Right lobe of liver (tissue), 6 donors: ENCODE data around the gene P2RY11. TPM values are rescaled to one million over a fixed set of nuclear protein-coding genes. Genes with fewer than 3 reads are reported as not detected.

Source experiments
- ATAC-seq, 4 donors: fragments of 200-7000 bp; cut with Tn5 transposase; one replicate each; pipeline ENCODE4 v1.9.1; 2020; ENCODE audit warnings: mild to moderate bottlenecking in 4 of 4, moderate library complexity in 4 of 4
- DNase-seq, 3 donors: peaks; one replicate each; pipeline ENCODE4 v3.0.0-alpha.2; 2020
- H3K27ac ChIP-seq, 3 donors: fragments of 200-600 bp; one replicate each; pipeline ENCODE4 v1.8.0; 2022
- H3K27me3 ChIP-seq, 2 donors: fragments of 200-600 bp; one replicate each; pipeline ENCODE4 v1.8.0; 2022
- H3K36me3 ChIP-seq, 4 donors: fragments of 200-600 bp; sonication (generic) in 1 of 4; one replicate each; pipeline versions ENCODE4 v1.5.1 to v1.8.0; 2017 to 2022; ENCODE audit warnings: control low read depth in 1 of 4
- H3K4me1 ChIP-seq, 4 donors: fragments of 200-600 bp; sonication (generic) in 1 of 4; one replicate each; pipeline versions ENCODE4 v1.5.1 to v1.8.0; 2017 to 2022; ENCODE audit warnings: control low read depth in 1 of 4
- H3K4me3 ChIP-seq, 3 donors: fragments of 200-600 bp; one replicate each; pipeline ENCODE4 v1.8.0; 2022
- H3K9me3 ChIP-seq, 4 donors: fragments of 200-600 bp; sonication (generic) in 1 of 4; one replicate each; pipeline versions ENCODE4 v1.5.1 to v1.8.0; 2017 to 2022; ENCODE audit warnings: control low read depth in 1 of 4
- POLR2A ChIP-seq: fragments of 450-650 bp; IDR thresholded peaks from one replicate; pipeline ENCODE4 v1.6.1; 2017; ENCODE audit warnings: antibody characterized with exemption, mild to moderate bottlenecking
- WGBS: methylation state at CpG from one replicate; pipeline ENCODE4 v1.1.6; 2018; ENCODE audit warnings: low coverage, low lambda C conversion rate; ENCODE audit not compliant: insufficient coverage; ENCODE audit errors: missing lambda C conversion rate; 5-methylcytosine and 5-hydroxymethylcytosine counted together
- intact Hi-C, 2 donors: fragments of 100-400 bp; cut with DNase I; formaldehyde crosslinking; loops; one replicate each; pipeline versions ENCODE4 v1.11.2 to v1.14.1; 2022
- total RNA-seq, 6 experiments: library from RNA; depleted of rRNA in 2 of 6; stranded (reverse); fragments of >200 nt in 2 of 6; fragmentation: NEBNext Ultra II Directional in 3 of 6; extraction: Animal tissue kit (Norgen Biotek cat#: 25700) in 3 of 6; gene quantifications; one replicate each; pipeline versions ENCODE4 v1.1.0 to v1.2.4, GENCODE V29; 2016 to 2023
- TF ChIP-seq, protein P1 (sequence below), 4 donors: fragments of 200-600 bp in 3 of 4; fragments of 450-650 bp in 1 of 4; IDR thresholded peaks; one replicate each; pipeline versions ENCODE4 v1.5.1 to v1.8.0; 2016 to 2022; ENCODE audit warnings: antibody characterized with exemption in 4 of 4, mild to moderate bottlenecking in 2 of 4
- donor health status: DM: no; HTN: yes; CAD: no.
- donor health status: DM: no; HTN: no; CAD: no.
- donor health status: DM: no; HTN: no; CAD: no.
- donor health status: DM: no; HTN: yes; CAD: no.
- donor health status: DM: no; HTN: yes; CAD: no.

The P2RY11 gene
- total RNA-seq, 6 experiments from 2014 or later, result 2.9 to 6.8 (median 5.0) TPM

DNA sequence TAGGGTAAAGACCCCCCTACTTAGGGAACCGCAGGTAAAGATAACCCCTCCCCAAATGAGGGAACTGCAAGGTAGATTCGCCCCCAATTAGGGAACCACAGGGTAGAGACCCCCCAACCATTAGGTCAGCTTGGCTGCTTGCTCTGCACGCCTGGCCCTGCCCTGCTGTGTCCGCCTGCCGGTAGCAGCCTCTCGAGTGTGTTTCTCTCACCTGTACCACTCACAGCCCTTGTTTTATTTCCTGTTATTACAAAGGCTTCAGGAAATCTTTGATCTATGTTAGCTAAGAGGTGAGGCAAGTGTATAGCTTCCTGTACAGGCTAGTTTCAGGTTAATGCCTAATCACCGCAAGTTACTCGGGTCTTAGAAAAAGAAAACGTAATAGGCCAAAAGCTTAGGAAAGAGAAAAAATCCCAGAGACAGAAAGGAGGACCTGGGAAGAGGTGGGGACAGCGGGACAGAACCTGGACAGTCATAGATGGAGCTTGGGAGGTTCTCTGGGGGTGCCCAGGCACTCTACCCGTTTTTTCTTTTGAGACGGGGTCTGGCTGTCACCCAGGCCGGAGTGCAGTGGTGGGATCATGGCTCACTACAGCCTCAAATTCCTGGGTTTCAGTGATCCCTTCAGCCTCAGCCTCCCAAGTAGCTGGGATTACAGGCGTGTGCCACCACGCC, 31.3 kb downstream of the P2RY11 start:
- TF ChIP-seq POLR2A, result no peak
- TF ChIP-seq, protein P1, sequence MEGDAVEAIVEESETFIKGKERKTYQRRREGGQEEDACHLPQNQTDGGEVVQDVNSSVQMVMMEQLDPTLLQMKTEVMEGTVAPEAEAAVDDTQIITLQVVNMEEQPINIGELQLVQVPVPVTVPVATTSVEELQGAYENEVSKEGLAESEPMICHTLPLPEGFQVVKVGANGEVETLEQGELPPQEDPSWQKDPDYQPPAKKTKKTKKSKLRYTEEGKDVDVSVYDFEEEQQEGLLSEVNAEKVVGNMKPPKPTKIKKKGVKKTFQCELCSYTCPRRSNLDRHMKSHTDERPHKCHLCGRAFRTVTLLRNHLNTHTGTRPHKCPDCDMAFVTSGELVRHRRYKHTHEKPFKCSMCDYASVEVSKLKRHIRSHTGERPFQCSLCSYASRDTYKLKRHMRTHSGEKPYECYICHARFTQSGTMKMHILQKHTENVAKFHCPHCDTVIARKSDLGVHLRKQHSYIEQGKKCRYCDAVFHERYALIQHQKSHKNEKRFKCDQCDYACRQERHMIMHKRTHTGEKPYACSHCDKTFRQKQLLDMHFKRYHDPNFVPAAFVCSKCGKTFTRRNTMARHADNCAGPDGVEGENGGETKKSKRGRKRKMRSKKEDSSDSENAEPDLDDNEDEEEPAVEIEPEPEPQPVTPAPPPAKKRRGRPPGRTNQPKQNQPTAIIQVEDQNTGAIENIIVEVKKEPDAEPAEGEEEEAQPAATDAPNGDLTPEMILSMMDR (IDR thresholded peaks at IDR 0.05), result no peak
- no peak overlapping the region for H3K4me3 ChIP-seq
- DNase-seq (no peak), ATAC-seq (peak in 2 of 4 donors; percentile 33 to 43)
- no peak overlapping the region for H3K27ac ChIP-seq
- no peaks in the 10 kb centered on the region for H3K4me1 ChIP-seq
- H3K36me3 ChIP-seq, result peaks cover 0 to 88% (median 37%) of the 10 kb centered on the region in 4 donors
- 76% methylated on average over 14 of the region's 15 CpGs for WGBS
- intact Hi-C loops, result no loop called here
- H3K27me3 ChIP-seq, result no peaks in the 10 kb centered on the region
- H3K9me3 ChIP-seq, result no peaks in the 10 kb centered on the region

DNA sequence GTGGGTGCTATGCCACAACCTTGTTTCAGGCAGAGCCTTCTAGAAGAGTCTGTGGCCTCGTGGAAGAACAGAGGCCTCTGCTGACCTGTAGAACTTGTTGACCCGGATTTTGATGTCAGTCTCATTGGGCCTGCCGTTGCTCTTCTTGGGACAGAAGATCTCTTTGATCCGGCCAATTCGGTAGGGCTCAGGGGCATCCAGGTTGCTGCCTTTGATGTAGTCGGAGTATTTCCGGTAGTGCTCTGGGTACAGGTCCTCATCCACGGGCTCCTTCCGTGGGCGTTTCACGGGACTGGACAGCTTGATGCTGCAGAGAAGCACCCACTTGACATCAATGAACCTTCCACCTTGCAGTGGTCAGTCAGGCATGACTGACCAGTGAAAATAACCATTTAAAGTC, 32.2 kb downstream of the P2RY11 start:
- Histone ChIP-seq H3K4me1 (no peaks in the 10 kb centered on the region), H3K27me3 (no peaks in the 10 kb centered on the region), H3K36me3 (peaks cover 0 to 81% (median 36%) of the 10 kb centered on the region in 4 donors), H3K4me3 (no peak overlapping the region), H3K27ac (no peak overlapping the region), H3K9me3 (no peaks in the 10 kb centered on the region)
- 80% methylated on average over 2 of the region's 11 CpGs for WGBS
- DNase-seq, result no peak
- ATAC-seq, result no peak
- TF ChIP-seq POLR2A, result no peak
- TF ChIP-seq, protein P1 (IDR thresholded peaks at IDR 0.05), result no peak
- intact Hi-C loops, result no loop called here

DNA sequence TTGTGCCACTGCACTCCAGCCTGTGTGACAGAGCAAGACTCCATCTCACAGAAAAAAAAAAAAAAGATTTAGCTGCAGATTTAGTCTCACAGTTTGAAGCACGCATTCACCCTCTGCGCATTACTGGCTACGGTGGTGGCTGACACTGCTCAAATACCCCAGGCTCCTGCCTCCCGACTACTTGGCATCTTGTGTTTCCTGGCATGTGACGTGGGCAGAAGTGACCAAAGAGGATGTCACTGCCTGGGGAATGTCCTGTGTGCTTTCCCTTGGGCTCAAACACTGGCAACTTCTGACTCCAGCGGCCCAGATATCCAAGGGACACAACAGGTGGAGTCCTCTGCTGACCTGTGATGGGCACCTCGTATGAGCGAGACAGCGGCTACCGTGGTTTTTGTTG, 32.9 kb downstream of the P2RY11 start:
- Histone ChIP-seq H3K4me3 (no peak overlapping the region), H3K4me1 (no peaks in the 10 kb centered on the region), H3K27me3 (no peaks in the 10 kb centered on the region), H3K27ac (no peak overlapping the region), H3K36me3 (peaks cover 0 to 82% (median 35%) of the 10 kb centered on the region in 4 donors), H3K9me3 (no peaks in the 10 kb centered on the region)
- ATAC-seq, result no peak
- WGBS, result 66% methylated on average over 2 of the region's 10 CpGs
- TF ChIP-seq POLR2A, result no peak
- intact Hi-C loops, result no loop called here
- no peak for DNase-seq

DNA sequence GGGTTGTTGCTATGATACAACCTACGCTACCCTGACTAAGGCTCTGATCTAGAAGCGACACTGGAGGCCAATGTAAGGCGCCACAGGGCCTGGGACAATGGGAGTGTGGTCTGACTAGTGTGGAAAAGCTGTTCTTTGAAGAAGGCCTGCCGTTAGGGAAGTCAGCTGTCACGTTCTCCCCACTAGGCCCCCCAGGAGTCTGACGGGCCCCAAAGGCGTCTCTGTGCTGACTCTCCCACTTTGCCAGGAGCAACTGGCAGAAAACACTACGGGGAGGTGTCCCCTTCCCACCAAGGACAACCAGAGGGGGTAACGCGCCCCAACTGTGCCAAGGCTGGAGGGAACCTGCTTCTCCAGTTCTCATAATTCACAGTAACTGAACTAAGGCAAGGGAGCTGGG, 33.5 kb downstream of the P2RY11 start:
- H3K27me3 ChIP-seq, result no peaks in the 10 kb centered on the region
- WGBS, result 93% methylated on average over 4 of the region's 10 CpGs

DNA sequence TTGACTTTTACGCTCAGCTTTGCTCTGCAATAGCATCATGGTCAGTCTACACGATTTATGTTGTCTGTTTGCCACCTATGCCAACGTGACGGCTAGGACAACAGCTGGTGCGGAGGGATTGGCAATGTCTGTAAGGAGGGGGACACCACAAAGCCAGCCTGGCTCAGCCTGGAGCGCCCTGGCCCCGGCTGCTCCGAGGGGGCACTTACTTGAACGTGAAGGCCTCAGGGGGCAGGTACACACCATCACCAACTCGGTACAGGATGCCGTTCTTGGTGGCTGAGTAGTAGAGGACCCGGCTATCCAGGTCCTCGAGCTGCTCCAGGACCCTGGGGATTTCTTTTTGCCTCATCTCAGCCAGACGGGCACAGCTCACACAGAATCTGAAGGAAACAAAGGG, 34.6 kb downstream of the P2RY11 start:
- no peak for ATAC-seq
- Histone ChIP-seq H3K27me3 (no peaks in the 10 kb centered on the region), H3K4me3 (no peak overlapping the region), H3K4me1 (no peaks in the 10 kb centered on the region), H3K27ac (no peak overlapping the region), H3K9me3 (no peaks in the 10 kb centered on the region), H3K36me3 (peaks cover 0 to 85% (median 39%) of the 10 kb centered on the region in 4 donors)
- intact Hi-C loops, result no loop called here
- TF ChIP-seq, protein P1 (IDR thresholded peaks at IDR 0.05), result no peak
- no peak for TF ChIP-seq POLR2A
- WGBS, result 85% methylated on average over 7 of the region's 14 CpGs
- DNase-seq, result no peak

More for the DNA sequence above, 33.5 kb downstream of the P2RY11 start:
- no peak overlapping the region for H3K4me3 ChIP-seq
- H3K9me3 ChIP-seq, result no peaks in the 10 kb centered on the region
- H3K36me3 ChIP-seq, result peaks cover 0 to 82% (median 36%) of the 10 kb centered on the region in 4 donors
- intact Hi-C loops, result no loop called here
- ATAC-seq, result no peak
- DNase-seq, result no peak
- H3K4me1 ChIP-seq, result no peaks in the 10 kb centered on the region
- TF ChIP-seq, protein P1 (IDR thresholded peaks at IDR 0.05), result no peak
- no peak for TF ChIP-seq POLR2A
- no peak overlapping the region for H3K27ac ChIP-seq
